HuH-7 (cell line): ENCODE results near the gene MATN4.

Source experiments
- DNase-seq: peaks from one replicate; pipeline ENCODE4 v3.0.0; 2011; ENCODE audit warnings: low spot score

The MATN4 gene

DNA sequence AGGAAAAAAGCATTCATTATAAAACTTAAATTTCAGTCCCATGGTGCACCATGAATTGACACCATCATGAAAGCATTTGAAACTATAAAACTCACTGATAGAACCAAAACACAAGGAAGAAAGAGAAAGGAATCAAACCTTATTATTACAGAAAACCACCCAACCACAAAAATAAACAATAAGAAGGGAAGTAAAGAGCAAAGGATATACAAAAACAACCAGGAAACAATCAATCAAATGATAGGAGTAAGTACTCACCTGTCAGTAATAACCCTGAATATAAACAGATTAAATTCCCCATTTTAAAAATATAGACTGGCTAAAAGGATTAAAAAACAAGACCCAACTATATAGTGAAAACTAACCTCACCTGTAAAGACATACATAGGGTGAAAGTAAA lies 59.5 kb downstream of the MATN4 start:
- DNase-seq, result no peak

DNA sequence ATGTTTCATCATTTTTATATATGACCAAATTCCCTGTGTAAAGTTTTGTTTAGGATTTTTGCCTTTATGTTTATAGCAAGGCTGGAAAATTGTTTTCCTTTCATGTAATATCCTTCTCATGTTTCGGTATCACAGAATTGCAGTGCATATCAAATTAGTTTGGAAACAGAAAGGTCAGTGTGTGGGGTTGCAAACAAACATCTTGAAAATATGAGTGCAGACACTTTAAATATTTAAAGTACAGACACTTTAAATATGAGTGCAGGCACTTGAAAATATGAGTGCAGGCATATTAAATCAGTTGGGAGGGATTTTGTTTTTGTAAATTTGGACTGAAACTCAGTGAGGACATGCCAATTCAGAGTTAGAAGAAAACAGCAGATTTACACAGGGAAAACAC lies 60.2 kb downstream of the MATN4 start:
- DNase-seq, result no peak

- DNase-seq, result no peak
Measured at GRCh38 chr20:45246109-45246508, 62.0 kb downstream of the MATN4 start.
